Nephron (organoid): ENCODE data around the gene TBC1D5.
"Not testable (repeated sequence)": the region's sequence is repeated elsewhere in the genome, so short reads cannot be mapped to it uniquely, and the experiment has no call there.

Source experiments
- H3K27ac Mint-ChIP-seq, 3 experiments: 2 replicates each; pipeline ENCODE4 v1.8.0; 2020; ENCODE audit warnings: mixed read lengths in 3 of 3, mild to moderate bottlenecking in 2 of 3, moderate library complexity in 1 of 3
- H3K27me3 Mint-ChIP-seq: 2 replicates; pipeline ENCODE4 v1.8.0; 2021; ENCODE audit warnings: low read depth, mild to moderate bottlenecking, moderate library complexity, mixed read lengths
- H3K36me3 Mint-ChIP-seq: 2 replicates; pipeline ENCODE4 v1.8.0; 2020; ENCODE audit warnings: low read depth, mixed read lengths
- H3K4me1 Mint-ChIP-seq: 2 replicates; pipeline ENCODE4 v1.8.0; 2020; ENCODE audit warnings: mixed read lengths
- H3K4me3 Mint-ChIP-seq, 3 experiments: 2 replicates each; pipeline ENCODE4 v1.8.0; 2020; ENCODE audit warnings: mild to moderate bottlenecking in 3 of 3, mixed read lengths in 3 of 3, moderate library complexity in 2 of 3
- H3K9me3 Mint-ChIP-seq: 2 replicates; pipeline ENCODE4 v1.8.0; 2020; ENCODE audit warnings: mixed read lengths
- CTCF ChIP-seq, 3 experiments: fragments of 200-600 bp; sonication (generic); IDR thresholded peaks; one replicate each; pipeline ENCODE4 v1.5.0; 2021; ENCODE audit warnings: antibody characterized with exemption in 3 of 3; ENCODE audit not compliant: unreplicated experiment in 3 of 3

Gene TBC1D5

GRCh38 chr3:17726313-17726712, 16.1 kb downstream of the TBC1D5 start:
- no peak for TF ChIP-seq CTCF (IDR thresholded peaks at IDR 0.05; ENCODE audit: unreplicated experiment in 3 of 3)
- Mint-ChIP-seq H3K4me1 (peaks cover 4% of the 10 kb centered on the region), H3K9me3 (peaks cover 32% of the 10 kb centered on the region), H3K27me3 (no peaks in the 10 kb centered on the region), H3K27ac (no peak overlapping the region), H3K36me3 (peaks cover 55% of the 10 kb centered on the region), H3K4me3 (no peak overlapping the region)

- H3K27me3 Mint-ChIP-seq, H3K4me1 Mint-ChIP-seq, H3K4me3 Mint-ChIP-seq, H3K27ac Mint-ChIP-seq: not testable (repeated sequence)
- H3K9me3 Mint-ChIP-seq: peaks cover 32% of the 10 kb centered on the region
- H3K36me3 Mint-ChIP-seq: peaks cover 52% of the 10 kb centered on the region
These were observed 16.6 kb downstream of the TBC1D5 start for GRCh38 chr3:17725844-17726243.

- Mint-ChIP-seq H3K4me1 (no peaks in the 10 kb centered on the region), H3K27ac (no peak overlapping the region), H3K36me3 (peaks cover 43% of the 10 kb centered on the region), H3K9me3 (peaks cover 28% of the 10 kb centered on the region), H3K27me3 (no peaks in the 10 kb centered on the region), H3K4me3 (no peak overlapping the region)
- no peak for TF ChIP-seq CTCF (IDR thresholded peaks at IDR 0.05; ENCODE audit: unreplicated experiment in 3 of 3)
These were observed 17.5 kb downstream of the TBC1D5 start for GRCh38 chr3:17724948-17725347.

- no peak overlapping the region for H3K27ac Mint-ChIP-seq
- peaks cover 40% of the 10 kb centered on the region for H3K36me3 Mint-ChIP-seq
- no peaks in the 10 kb centered on the region for H3K4me1 Mint-ChIP-seq
- H3K4me3 Mint-ChIP-seq: no peak overlapping the region
- no peaks in the 10 kb centered on the region for H3K27me3 Mint-ChIP-seq
- H3K9me3 Mint-ChIP-seq: peaks cover 25% of the 10 kb centered on the region
- TF ChIP-seq CTCF (IDR thresholded peaks at IDR 0.05; ENCODE audit: unreplicated experiment in 3 of 3): no peak
These were observed 18.3 kb downstream of the TBC1D5 start for GRCh38 chr3:17724122-17724521.

GRCh38 chr3:17717411-17717810, 25.0 kb downstream of the TBC1D5 start:
- Mint-ChIP-seq H3K27me3 (no peaks in the 10 kb centered on the region), H3K4me3 (no peak overlapping the region), H3K36me3 (peaks cover 43% of the 10 kb centered on the region), H3K4me1 (no peaks in the 10 kb centered on the region), H3K9me3 (peaks cover 26% of the 10 kb centered on the region), H3K27ac (no peak overlapping the region)
- no peak for TF ChIP-seq CTCF (IDR thresholded peaks at IDR 0.05; ENCODE audit: unreplicated experiment in 3 of 3)

GRCh38 chr3:17714473-17714872, 28.0 kb downstream of the TBC1D5 start:
- no peak for TF ChIP-seq CTCF (IDR thresholded peaks at IDR 0.05; ENCODE audit: unreplicated experiment in 3 of 3)
- H3K4me3 Mint-ChIP-seq: no peak overlapping the region
- H3K27ac Mint-ChIP-seq: no peak overlapping the region
- no peaks in the 10 kb centered on the region for H3K4me1 Mint-ChIP-seq
- no peaks in the 10 kb centered on the region for H3K27me3 Mint-ChIP-seq
- H3K36me3 Mint-ChIP-seq: peaks cover 53% of the 10 kb centered on the region
- peaks cover 26% of the 10 kb centered on the region for H3K9me3 Mint-ChIP-seq
